ENCODE measurements around the gene PTGFRN.
"Not testable (repeated sequence)": the region's sequence is repeated elsewhere in the genome, so short reads cannot be mapped to it uniquely, and the experiment has no call there.

The PTGFRN gene

GRCh38 chr1:116916533-116917445 lies 7.1 kb downstream of the PTGFRN start:
- DNase-seq (ENCODE audit: low read depth) = no peak

DNA sequence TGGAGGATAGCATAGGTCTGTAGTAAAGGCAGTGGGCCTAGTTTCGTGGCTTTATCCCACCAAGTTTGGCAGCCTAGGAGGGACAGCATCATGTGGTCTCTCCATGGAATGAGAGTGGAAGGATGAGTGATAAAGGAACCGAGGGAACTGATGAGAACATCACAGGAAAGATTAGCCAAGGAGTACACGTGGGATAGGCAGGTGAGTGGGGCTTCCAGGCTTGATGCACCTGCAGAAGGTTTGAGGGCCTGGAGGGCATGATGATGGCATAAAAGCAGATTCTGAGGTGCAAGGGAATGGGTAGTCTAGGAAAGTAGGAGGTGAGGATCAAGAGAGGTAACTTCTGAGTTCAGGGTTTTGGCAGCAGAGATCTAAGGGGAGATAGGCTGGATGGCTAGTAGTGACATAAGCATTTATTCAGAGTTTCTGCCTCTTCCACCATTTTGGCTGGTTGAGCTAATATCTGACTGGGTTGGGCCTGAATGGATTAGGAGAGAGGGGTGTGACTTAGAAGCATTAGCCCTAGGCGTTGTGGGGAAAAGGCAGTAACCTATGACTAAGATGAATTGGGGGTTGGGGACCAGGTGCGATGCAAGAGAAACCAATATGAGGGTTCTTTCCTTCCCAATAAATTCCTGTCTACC lies 9.1 kb downstream of the PTGFRN start:
- no peak for DNase-seq (ENCODE audit: low read depth)

- no peak for DNase-seq (ENCODE audit: low read depth)
Observed at GRCh38 chr1:116919802-116920201, 10.1 kb downstream of the PTGFRN start.

DNA sequence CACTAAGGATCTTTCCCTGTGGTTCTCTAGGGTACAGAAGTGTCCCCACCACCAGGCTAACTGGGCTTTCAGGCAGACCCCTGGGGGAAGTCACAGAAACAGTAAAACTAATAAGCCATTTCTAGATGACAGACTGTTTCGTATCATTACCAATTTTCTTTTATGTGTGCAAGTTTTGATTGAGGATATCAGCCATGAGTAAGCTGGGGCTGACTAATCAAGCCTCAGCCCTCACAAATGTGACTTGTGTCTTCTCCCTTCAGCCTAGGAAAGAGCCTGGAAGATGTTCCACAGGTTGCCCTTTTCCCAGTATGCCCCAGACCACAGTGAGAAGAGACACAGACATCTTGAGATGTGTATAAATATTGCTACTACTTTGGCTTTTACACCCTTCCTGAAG lies 10.5 kb downstream of the PTGFRN start:
- no peak for DNase-seq (ENCODE audit: low read depth)

DNA sequence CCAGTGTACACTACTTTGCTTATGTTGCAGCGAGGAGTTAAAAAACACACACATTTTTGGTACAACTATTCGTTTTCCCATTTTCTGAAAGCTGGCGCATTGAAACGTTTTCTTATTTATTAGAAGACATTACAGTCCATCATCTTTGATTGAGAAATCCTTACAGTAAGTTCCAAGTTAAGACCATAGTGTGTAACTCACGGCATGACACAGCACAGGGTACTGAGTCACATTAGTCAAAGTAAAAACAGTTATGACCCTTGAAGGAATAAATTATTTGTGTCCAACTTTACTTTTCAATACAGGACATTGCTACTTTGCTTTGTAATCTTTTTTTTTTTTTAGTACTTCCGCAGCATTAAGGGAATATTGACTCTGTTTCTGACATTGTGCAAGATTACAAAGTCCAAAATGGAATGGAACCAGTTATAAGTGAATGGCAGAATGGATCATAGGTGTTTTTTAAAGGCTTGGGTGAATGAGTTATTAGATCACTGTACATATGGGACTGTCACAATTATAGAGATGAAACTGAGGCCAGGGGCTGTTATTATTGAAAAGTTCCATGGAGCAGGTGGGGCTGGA lies 11.7 kb downstream of the PTGFRN start:
- no peak for DNase-seq (ENCODE audit: low read depth)

DNA sequence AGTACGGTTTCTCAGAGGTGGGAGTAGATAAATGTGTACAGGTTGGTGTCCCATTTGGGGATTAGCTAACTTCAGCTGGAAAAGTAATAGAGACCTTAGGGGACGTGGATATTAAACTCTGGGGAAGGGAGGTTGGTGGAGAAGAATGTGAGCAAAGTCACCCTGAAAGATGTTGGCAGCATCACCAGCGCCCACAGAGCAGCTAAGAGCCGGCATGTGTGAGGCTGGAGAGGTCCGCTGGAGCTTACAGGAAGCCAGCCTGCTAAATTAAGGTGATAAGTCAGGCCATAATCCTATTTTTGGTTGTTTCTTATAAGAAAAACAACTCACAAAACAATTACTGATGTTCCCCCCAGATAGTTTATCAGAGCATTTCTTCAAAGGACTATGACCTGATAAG lies 12.2 kb downstream of the PTGFRN start:
- no peak for DNase-seq (ENCODE audit: low read depth)

- no peak for DNase-seq (ENCODE audit: low read depth)
Observed at GRCh38 chr1:116923421-116923820, 13.7 kb downstream of the PTGFRN start.

- no peak for DNase-seq (ENCODE audit: low read depth)
Observed at GRCh38 chr1:116927049-116927798, 17.5 kb downstream of the PTGFRN start.

DNA sequence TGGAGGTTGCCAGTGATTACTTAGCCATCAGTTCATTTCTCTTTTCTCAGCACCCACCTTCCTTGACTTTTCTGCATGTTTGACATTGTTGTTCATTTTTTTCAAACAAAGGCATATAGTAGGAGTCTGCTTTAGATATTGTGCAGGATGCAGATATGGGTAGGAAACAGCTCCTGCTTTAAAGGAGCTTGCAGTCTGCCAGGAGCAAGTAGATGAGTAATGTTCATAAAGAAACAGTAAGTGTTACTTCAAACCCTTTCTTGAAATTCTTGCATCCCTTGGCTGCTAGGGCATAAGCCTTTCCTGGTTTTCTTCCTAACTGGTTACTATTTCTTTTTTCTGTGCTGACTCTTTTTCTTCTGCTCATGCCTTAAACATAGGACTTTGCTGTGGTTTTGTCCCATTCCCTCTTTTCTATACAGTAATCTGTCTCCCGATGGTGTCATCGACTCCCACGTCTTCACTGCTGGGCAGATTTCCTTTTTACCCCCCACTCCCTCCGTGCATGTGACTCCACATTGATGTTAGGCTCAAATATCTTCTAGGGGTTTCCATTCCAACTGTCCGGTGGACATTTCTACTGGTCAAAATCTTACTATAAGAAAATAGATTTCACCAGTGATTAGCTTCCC lies 20.4 kb downstream of the PTGFRN start:
- DNase-seq (ENCODE audit: low read depth) = no peak

DNA sequence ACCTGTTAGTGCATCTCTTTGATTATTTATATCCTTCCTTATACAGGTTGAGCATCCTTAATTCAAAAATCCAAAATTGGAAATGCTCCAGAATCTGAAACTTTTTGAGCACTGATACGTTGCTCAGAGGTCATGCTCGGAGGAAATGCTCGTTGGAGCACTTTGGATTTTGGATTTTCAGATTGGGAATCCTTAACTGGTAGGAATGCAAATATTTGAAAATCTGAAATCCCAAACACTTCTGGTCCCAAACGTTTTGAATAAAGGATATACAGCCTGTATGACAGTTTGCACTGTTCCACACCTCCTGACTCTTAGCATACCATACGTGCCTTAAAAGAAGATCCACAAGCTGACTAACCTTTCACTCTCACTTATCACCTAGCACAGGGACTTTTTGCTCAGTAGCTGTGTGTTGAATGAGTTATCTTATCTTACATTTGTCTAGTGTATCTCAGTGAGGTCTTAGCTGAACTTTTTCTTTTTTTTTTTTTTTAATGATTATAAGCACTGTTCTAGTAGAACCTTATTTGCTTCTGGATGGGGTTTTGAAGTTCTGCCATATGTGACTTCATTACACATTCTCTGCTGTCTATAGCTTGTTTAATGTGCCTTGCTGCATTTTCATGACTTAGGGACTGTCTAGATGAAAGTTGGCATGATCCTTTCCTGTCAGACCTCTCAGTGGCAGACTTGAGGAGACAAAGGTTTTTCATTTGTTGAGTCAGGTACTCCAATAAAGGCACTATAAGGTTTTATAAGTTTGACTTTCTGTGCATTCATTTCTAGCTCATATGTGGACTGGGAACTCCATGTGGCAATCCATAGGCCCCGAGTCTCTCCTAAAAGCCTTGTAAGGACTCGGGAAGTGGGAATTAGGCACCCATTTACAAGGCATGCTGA lies 21.6 kb downstream of the PTGFRN start:
- DNase-seq (ENCODE audit: low read depth) = no peak

DNA sequence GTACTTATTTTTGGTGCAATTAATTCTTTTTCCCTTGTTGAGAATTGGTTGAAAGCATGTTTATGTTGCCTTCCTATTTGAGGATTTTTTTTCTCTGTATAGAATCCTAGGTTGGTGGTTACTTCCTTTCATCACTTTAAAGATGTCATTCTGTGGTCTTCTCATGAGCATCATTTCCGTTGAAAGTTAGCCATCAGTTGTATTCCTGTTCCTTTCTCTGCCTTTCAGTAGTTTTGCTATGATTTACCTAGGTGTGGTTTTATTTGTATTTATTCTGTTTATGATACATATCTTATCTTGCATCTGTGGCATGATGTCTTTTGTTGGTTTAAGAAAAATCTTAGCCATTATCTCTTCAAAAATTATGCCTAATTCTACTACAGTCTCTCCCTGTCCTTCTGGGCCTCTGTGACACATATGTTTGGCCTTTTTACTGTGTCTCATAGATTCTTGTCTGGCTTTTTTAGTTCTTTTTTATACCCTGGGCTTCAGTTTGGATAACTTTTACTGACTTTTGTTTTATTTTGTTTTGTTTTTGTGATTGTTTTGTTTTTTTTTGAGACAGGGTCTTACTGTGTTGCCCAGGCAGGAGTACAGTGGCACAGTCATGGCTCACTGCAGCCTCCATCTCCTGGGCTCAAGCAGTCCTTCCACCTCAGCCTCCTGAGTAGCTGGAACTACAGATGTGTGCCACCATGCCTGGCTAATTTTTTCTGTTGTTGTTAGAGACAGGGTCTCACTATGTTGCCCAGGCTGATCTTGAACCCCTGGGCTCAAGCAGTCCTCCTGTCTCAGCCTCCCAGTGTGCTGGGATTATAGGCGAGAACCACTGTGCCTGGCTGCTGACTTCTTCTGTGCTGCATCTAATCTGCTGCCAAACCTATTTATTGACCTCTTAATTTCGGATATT lies 24.1 kb downstream of the PTGFRN start:
- DNase-seq (ENCODE audit: low read depth) = no peak

GRCh38 chr1:116934586-116935207 lies 25.0 kb downstream of the PTGFRN start:
- no peak for DNase-seq (ENCODE audit: low read depth)

- no peak for DNase-seq (ENCODE audit: low read depth)
Observed at GRCh38 chr1:116938216-116938615, 28.5 kb downstream of the PTGFRN start.

GRCh38 chr1:116939780-116940543 lies 30.2 kb downstream of the PTGFRN start:
- not testable (repeated sequence) for DNase-seq (ENCODE audit: low read depth)

DNA sequence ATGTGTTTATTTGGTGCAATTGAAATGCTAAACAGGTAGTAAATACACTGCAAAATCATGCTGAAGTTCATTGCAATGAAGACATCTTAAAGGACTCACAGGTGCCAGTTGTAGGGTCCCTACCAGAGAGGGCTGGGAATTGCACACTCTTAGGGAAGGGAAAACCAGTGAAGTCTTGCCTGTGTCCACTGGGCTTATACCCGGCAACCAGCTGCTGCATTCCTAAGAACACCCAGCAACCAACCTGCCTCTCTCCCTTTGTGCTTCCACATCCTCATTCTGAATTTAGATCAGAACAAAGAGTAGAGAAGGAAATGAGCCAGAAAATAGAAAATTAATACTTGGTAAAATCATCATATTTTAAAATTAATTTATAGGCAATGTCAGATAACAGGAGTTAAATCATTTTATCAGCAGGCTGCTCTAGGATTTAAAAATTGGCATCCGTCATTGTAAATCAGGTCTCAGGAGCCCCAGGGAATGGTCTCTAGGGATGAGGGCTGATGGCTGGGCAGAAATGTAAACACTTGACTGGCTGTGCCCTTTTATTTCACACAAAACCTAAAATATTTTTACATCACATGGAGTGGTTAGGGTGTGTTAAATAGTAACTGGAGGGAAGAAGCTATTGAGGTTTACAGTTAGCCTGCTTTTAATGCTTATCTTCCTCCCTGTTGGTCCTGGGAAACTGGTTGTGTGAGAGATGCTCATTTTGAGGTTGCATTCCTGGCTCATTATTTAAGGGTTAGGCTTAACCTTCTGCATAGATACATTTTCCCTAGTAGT lies 31.3 kb downstream of the PTGFRN start:
- no peak for DNase-seq (ENCODE audit: low read depth)

- no peak for DNase-seq (ENCODE audit: low read depth)
Observed at GRCh38 chr1:116941670-116942069, 32.0 kb downstream of the PTGFRN start.

GRCh38 chr1:116942344-116942743 lies 32.6 kb downstream of the PTGFRN start:
- DNase-seq (ENCODE audit: low read depth) = no peak

- no peak for DNase-seq (ENCODE audit: low read depth)
Observed at GRCh38 chr1:116943438-116943837, 33.7 kb downstream of the PTGFRN start.

Measured in activated T-helper 9 cell treated with anti-CD3 and anti-CD28 coated beads, Interleukin-2, amount 50 U/mL, for 16 hours (primary cell).